ENCODE data around the gene EDDM3A.

DNA sequence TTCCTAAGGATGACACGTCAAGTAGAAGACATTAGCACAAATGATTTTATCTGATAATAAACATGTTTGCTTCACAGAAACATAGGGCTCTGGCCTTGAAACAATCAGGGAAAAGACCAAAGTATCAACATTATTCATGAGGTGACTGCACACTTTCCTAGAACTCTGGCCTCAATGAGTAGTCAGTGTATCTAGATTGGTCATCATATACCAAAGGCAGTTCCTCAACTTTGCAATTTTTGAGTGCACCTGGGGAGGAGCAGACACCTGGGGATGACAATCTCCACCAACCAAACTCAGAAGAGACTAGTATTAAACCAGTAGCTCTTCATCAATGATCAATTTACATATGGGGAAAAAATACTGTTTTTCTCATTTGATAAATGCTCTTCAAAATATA is 4.5 kb downstream of the EDDM3A start:
- TF ChIP-seq POLR2A (IDR thresholded peaks at IDR 0.05), result no peak
- no peak for TF ChIP-seq CTCF (IDR thresholded peaks at IDR 0.05)
